T-helper 17 cell (primary cell): ENCODE results near the gene ANKS4B. TPM values are rescaled to one million over a fixed set of nuclear protein-coding genes. Genes with fewer than 3 reads are reported as not detected.
"Not testable (repeated sequence)": the region's sequence is repeated elsewhere in the genome, so short reads cannot be mapped to it uniquely, and the experiment has no call there.

Source experiments
- ATAC-seq: fragments of 150-1000 bp; cut with Tn5 transposase; 2 replicates; pipeline ENCODE4 v1.10.0; 2021; ENCODE audit warnings: mild to moderate bottlenecking, moderate library complexity
- DNase-seq, 3 donors: peaks; one replicate each; pipeline versions ENCODE4 v3.0.0 to v3.0.0-alpha.2; 2020 to 2021
- H3K9me3 ChIP-seq: one replicate; pipeline ENCODE4 v1.7.0; 2013; ENCODE audit warnings: low read length, mild to moderate bottlenecking; ENCODE audit not compliant: control insufficient read depth, poor library complexity, severe bottlenecking
- H3K27ac Mint-ChIP-seq: one replicate; pipeline ENCODE4 v1.8.0; 2022; ENCODE audit warnings: mild to moderate bottlenecking, moderate library complexity, mixed read lengths
- H3K27me3 Mint-ChIP-seq: one replicate; pipeline ENCODE4 v1.8.0; 2022; ENCODE audit warnings: mixed read lengths
- H3K36me3 Mint-ChIP-seq: one replicate; pipeline ENCODE4 v1.8.0; 2022; ENCODE audit warnings: low read depth, mixed read lengths
- H3K4me1 Mint-ChIP-seq: one replicate; pipeline ENCODE4 v1.8.0; 2022; ENCODE audit warnings: mild to moderate bottlenecking, mixed read lengths
- H3K4me3 Mint-ChIP-seq: one replicate; pipeline ENCODE4 v1.8.0; 2022; ENCODE audit warnings: mild to moderate bottlenecking, moderate library complexity, mixed read lengths
- total RNA-seq, 4 donors: library from RNA in 2 of 4; stranded (reverse) in 2 of 4; gene quantifications; one replicate each; pipeline ENCODE4 v1.2.3 and lab custom pipeline; 2022 to 2026

ANKS4B gene, protein sequence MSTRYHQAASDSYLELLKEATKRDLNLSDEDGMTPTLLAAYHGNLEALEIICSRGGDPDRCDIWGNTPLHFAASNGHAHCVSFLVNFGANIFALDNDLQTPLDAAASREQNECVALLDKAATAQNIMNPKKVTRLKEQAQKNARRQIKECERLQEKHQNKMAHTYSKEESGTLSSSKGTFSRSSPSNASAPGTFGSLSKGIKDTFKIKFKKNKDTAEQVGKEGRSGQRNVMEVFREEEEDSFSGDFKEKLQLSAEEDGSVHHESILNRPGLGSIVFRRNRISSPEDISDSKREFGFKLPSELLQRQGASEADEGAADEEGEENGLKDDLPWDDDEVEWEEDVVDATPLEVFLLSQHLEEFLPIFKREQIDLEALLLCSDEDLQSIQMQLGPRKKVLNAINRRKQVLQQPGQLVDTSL
- total RNA-seq: not detected
- total RNA-seq (lab: John Stamatoyannopoulos, UW): 0 reads per million in 2 donors

DNA sequence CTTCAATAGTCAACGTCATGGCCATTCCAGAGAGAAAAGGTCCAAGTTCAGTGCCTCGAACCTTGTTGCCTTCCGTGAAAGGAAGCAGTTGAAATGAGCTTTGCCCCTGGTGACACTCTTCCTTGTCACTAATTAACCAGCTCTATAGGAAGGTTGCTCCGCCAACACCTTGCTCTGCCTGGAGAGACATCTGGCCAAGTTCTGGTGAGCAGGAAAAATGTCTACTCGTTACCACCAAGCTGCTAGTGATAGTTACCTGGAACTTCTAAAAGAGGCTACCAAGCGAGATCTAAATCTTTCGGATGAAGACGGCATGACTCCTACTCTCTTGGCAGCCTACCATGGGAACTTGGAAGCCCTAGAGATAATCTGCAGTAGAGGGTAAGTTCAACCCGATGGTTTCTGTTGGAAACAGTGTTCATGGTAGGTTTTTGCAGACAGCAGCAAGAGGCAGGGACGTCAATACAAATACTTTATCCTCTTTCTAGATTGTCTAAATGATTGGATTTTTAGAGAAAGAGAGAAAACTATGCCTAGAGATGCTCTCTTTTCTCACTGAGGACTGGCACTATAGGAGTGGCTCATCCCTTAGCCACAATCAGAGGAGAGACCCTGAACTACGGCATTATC lies at the start of gene ANKS4B:
Gene ANKS4B, plus strand, starts transcription at position 179 of the 630 bp plus-strand sequence. Its CDS starts 39 bp downstream, at position 218.
- peaks cover 67% of the 10 kb centered on the region for H3K27me3 Mint-ChIP-seq
- ATAC-seq: no peak
- no peak within 1 kb of the TSS for H3K4me3 Mint-ChIP-seq
- no peak within 1 kb of the TSS for H3K27ac Mint-ChIP-seq
- no peaks in the 10 kb centered on the region for H3K36me3 Mint-ChIP-seq
- DNase-seq: no peak
- no peaks in the 10 kb centered on the region for H3K9me3 ChIP-seq
- H3K4me1 Mint-ChIP-seq: no peaks in the 10 kb centered on the region

DNA sequence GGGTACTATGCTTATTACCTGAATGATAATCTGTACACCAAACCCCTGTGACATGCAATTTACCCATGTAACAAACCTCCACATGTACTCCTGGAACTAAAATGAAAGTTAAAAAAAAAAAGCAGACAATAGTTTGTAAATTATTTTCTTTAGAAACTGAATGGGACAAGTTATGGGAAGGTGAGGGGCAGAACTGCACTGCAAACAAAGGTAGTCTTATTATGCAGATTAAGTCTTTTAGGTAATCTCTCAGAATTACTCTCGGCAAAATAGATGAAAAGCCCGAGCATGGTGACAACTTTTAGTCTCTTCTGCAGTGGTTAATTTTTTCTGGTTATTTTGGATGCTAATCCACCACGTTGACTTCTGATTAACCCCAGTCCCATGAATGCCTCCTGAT lies 49.5 kb upstream of the ANKS4B start:
- Mint-ChIP-seq H3K27me3 (no peaks in the 10 kb centered on the region), H3K4me3 (no peak overlapping the region), H3K36me3 (peaks cover 2% of the 10 kb centered on the region), H3K4me1 (peaks cover 3% of the 10 kb centered on the region), H3K27ac (no peak overlapping the region)
- ATAC-seq (no peak), DNase-seq (no peak)
- H3K9me3 ChIP-seq: no peaks in the 10 kb centered on the region

DNA sequence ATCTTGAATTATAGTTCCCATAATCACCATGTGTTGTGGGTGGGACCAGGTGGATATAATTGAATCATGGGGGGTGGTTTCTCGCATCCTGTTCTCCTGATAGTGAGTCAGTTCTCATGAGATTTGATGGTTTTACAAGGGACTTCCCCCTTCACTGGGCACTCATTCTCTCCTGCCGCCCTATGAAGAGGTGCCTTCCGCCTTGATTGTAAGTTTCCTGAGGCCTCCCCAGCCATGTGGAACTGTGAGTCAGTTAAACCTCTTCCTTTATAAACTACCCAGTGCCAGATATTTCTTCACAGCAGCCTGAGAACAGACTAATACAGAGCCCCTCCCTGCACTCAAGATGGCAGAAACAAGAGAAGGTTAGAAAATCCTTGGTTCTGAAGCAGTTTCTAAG lies 48.7 kb upstream of the ANKS4B start:
- Mint-ChIP-seq H3K27ac (no peak overlapping the region), H3K27me3 (no peaks in the 10 kb centered on the region), H3K4me3 (no peak overlapping the region), H3K36me3 (peaks cover 2% of the 10 kb centered on the region), H3K4me1 (peaks cover 3% of the 10 kb centered on the region)
- DNase-seq (no peak), ATAC-seq (no peak)
- no peaks in the 10 kb centered on the region for H3K9me3 ChIP-seq

DNA sequence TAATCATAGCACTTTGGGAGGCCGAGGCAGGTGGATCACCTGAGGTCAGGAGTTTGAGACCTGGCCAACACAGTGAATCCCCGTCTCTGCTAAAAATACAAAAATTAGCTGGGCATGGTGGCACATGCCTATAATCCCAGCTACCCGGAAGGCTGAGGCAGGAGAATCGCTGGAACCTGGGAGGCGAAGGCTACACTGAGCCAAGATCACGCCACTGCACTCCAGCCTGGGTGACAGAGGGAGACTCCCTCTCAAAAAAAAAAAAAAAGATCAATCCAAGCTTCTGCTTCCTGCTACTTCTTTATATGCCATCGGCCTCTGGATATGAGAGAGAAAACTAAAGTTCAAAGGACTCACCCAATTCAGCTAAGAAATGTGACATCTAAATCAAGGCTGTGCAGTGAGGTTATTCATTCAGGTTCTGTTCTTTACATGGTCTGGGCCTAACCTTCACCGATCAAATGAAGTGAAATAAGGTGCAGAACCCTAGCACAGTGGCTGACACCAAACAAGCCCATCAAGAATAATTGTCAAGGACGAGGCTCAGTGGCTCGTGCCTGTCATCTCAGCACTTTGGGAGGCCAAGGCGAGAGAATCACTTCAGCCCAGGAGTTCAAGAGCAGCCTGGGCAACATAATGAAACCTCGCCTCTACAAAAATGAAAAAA lies 47.7 kb upstream of the ANKS4B start:
- DNase-seq: no peak
- Mint-ChIP-seq H3K27ac (no peak overlapping the region), H3K36me3 (peaks cover 2% of the 10 kb centered on the region), H3K4me1 (peaks cover 3% of the 10 kb centered on the region), H3K4me3 (no peak overlapping the region), H3K27me3 (no peaks in the 10 kb centered on the region)
- no peak for ATAC-seq
- H3K9me3 ChIP-seq: no peaks in the 10 kb centered on the region

DNA sequence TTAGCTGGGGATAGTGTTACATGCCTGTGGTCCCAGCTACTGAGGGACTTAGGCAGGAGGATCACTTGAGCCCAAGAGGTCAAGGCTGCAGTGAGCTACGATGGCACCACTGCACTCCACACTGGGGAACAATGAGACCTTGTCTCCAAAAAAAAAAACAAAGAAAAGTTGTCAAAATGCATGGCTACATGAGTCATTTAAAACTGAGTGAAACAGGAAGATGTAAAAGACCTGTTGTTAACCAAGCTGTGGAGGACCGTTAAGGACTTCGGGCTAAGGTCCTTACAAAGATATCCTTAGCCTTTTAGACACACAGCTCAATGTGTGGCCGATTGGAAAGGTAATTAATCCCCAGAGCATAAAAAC lies 47.2 kb upstream of the ANKS4B start:
- H3K36me3 Mint-ChIP-seq: peaks cover 2% of the 10 kb centered on the region
- no peak for ATAC-seq
- H3K27ac Mint-ChIP-seq: no peak overlapping the region
- H3K4me3 Mint-ChIP-seq: no peak overlapping the region
- H3K9me3 ChIP-seq: no peaks in the 10 kb centered on the region
- H3K27me3 Mint-ChIP-seq: no peaks in the 10 kb centered on the region
- H3K4me1 Mint-ChIP-seq: peaks cover 3% of the 10 kb centered on the region
- no peak for DNase-seq

DNA sequence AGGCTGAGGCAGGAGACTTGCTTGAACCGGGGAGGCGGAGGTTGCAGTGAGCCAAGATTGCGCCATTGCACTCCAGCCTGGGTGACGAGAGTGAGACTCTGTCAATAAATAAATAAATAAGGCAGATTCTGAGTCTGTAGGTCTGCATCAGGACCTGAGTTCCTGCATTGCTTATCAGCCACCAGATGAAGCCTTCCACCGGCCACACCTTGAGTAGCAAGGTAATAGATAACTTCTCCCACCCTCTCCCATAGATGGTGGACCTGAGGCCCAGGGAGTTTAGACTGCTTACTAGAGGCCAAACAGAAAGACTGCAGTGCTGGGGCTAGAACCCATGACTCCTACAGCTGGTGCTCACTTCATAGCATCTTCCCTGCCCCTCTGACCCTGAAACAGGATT lies 44.2 kb upstream of the ANKS4B start:
- Mint-ChIP-seq H3K27ac (no peak overlapping the region), H3K4me3 (no peak overlapping the region), H3K36me3 (no peaks in the 10 kb centered on the region), H3K27me3 (peaks cover 15% of the 10 kb centered on the region), H3K4me1 (peaks cover 3% of the 10 kb centered on the region)
- DNase-seq (no peak), ATAC-seq (no peak)
- H3K9me3 ChIP-seq: no peaks in the 10 kb centered on the region

DNA sequence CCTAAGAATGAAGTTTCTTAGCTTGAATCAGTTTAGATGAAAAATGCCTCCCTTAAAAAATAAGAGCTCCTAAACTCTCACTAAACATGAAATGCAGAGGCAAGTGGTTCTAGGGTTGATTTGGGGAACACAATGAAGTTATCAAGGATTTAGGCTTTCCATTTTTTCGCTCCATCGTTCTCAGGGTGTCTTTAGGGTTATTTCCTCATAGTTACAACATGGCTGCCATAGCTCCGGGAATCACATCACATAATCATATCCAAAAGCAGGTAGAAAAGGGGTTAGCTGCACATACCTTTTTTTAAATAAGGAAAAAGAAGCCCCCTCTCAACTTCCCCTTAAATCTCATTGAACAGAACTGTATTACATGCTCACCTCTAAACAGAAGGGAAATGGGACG lies 43.5 kb upstream of the ANKS4B start:
- ATAC-seq (no peak), DNase-seq (no peak)
- Mint-ChIP-seq H3K27ac (no peak overlapping the region), H3K27me3 (peaks cover 22% of the 10 kb centered on the region), H3K36me3 (no peaks in the 10 kb centered on the region), H3K4me3 (no peak overlapping the region), H3K4me1 (peaks cover 3% of the 10 kb centered on the region)
- no peaks in the 10 kb centered on the region for H3K9me3 ChIP-seq

DNA sequence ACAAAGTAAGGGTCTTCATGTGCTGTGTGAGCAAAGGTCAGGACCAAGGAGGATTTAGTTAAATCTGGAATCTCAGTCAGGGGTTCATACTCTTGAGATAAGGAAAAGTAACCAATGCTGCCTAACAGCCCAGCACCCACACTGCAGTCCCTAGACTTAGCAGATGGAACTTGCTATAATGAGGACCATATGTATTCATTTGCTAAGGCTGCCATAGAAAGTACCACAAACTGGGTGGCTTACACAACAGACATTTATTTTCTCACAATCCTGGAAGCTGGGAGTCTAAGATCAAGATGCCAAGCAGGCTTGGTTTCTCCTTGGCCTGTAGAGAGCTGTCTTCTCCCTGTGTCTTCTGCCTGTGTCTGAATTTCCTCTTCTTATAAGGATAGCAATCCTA lies 42.9 kb upstream of the ANKS4B start:
- Mint-ChIP-seq H3K4me3 (no peak overlapping the region), H3K4me1 (peaks cover 3% of the 10 kb centered on the region), H3K36me3 (no peaks in the 10 kb centered on the region), H3K27me3 (peaks cover 28% of the 10 kb centered on the region), H3K27ac (no peak overlapping the region)
- DNase-seq: no peak
- ATAC-seq: no peak
- no peaks in the 10 kb centered on the region for H3K9me3 ChIP-seq

DNA sequence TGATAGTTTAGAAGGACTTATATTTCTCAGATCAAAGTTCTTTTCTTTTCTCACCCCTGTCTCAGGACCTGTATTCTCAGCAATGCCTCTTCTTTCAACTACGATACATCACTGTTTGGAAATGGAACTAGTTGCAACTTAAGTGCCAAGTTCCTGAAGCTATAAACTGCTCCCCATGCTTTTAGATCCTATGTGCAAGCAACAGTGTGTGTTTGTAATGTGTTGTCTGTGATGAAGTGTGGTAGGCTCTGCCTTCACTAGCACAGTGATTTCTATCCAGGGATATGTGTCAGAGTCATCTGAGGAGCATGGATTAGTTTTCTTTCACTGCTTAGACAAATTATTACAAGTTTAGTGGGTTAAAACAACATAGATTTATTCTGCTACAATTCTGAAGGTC lies 40.5 kb upstream of the ANKS4B start:
- H3K9me3 ChIP-seq: no peaks in the 10 kb centered on the region
- peaks cover 3% of the 10 kb centered on the region for H3K4me1 Mint-ChIP-seq
- no peaks in the 10 kb centered on the region for H3K36me3 Mint-ChIP-seq
- H3K27me3 Mint-ChIP-seq: peaks cover 36% of the 10 kb centered on the region
- ATAC-seq: no peak
- no peak overlapping the region for H3K27ac Mint-ChIP-seq
- no peak for DNase-seq
- no peak overlapping the region for H3K4me3 Mint-ChIP-seq

DNA sequence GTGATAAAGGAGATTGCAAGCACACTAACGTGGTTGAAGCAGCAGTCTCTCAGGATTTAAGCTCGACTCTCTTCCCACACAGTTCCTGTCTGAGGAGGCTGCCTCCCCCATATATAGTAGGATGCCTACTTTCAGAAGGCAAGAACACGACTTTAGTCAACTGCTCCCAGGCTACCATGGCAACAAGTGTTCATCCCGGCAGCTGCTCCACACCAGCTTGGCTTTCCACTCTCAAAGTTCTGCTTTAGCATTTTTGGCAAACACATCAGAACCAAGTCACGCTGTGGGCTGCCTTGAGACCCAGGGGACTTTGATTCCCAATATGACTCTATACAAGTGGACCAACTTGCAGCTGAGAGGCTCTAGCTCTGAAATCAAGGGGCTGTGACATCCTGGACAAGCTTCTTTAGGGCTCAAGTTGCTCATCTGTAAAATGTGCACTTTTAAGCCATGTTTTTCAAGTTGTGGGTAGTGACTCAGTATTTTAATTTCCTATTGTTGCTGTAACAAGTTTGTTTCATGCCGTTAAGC lies 38.7 kb upstream of the ANKS4B start:
- no peak overlapping the region for H3K27ac Mint-ChIP-seq
- peaks cover 44% of the 10 kb centered on the region for H3K27me3 Mint-ChIP-seq
- ATAC-seq (no peak), DNase-seq (no peak)
- no peak overlapping the region for H3K4me3 Mint-ChIP-seq
- H3K36me3 Mint-ChIP-seq: no peaks in the 10 kb centered on the region
- H3K4me1 Mint-ChIP-seq: no peaks in the 10 kb centered on the region
- peaks cover 2% of the 10 kb centered on the region for H3K9me3 ChIP-seq

DNA sequence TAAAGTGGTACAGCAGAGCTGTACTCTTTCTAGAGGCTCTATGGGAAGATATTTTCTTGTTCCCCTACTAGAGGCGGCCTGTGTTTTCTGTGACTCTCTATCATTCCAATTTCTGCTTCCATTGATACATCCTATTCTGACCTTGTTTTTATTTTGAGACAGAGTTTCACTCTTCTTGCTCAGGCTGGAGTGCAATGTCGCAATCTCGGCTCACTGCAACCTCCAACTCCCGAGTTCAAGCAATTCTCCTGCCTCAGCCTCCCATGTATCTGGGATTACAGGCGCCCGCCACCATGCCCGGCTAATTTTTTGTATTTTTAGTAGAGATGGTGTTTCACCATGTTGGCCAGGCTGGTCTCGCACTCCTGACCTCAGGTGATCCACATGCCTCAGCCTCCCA lies 38.2 kb upstream of the ANKS4B start:
- H3K9me3 ChIP-seq, H3K4me1 Mint-ChIP-seq, H3K4me3 Mint-ChIP-seq, H3K36me3 Mint-ChIP-seq, DNase-seq, ATAC-seq, H3K27ac Mint-ChIP-seq: not testable (repeated sequence)
- peaks cover 47% of the 10 kb centered on the region for H3K27me3 Mint-ChIP-seq

DNA sequence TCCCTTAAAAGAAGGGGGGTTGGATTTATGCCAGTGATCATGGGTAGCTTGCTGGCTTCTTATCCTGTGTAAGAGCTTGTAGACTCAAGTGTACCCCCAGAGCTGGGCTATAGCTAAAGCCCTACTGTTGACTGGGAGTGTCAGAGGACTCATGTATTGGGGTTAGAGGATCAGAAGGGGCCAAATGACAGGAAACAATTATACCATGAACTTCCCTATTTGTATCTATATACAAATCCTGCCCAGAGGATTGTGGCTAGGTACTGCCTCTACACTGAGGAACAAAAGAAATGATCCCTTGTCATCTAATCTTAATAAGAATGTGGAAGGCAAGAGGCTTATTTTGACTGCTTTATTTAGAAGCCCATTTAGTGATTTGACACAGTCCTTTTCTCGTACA lies 36.4 kb upstream of the ANKS4B start:
- DNase-seq: no peak
- H3K27me3 Mint-ChIP-seq: peaks cover 65% of the 10 kb centered on the region
- no peak overlapping the region for H3K27ac Mint-ChIP-seq
- peaks cover 2% of the 10 kb centered on the region for H3K9me3 ChIP-seq
- ATAC-seq: no peak
- no peak overlapping the region for H3K4me3 Mint-ChIP-seq
- H3K4me1 Mint-ChIP-seq: no peaks in the 10 kb centered on the region
- no peaks in the 10 kb centered on the region for H3K36me3 Mint-ChIP-seq

DNA sequence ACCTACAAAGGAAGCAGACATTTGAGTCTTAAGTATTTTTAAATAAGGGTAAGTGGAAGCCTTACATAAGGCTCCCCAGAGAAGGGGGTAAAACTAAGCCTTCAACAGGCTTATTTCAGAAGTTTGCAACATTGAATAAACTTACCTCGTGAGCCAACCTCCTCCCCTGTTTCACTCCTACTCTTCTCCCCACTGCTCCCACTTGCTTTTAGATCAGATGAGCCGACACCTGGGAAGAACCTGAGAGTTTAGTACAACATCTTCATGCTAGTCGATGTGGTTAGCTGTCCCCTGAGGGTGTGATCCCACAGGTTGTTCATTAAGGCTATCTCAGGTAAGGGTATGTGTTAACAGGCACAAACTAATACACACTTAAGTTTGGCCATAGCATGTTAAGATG lies 35.9 kb upstream of the ANKS4B start:
- H3K9me3 ChIP-seq: peaks cover 2% of the 10 kb centered on the region
- H3K27ac Mint-ChIP-seq: no peak overlapping the region
- H3K36me3 Mint-ChIP-seq: no peaks in the 10 kb centered on the region
- H3K4me3 Mint-ChIP-seq: no peak overlapping the region
- DNase-seq: no peak
- peaks cover 69% of the 10 kb centered on the region for H3K27me3 Mint-ChIP-seq
- H3K4me1 Mint-ChIP-seq: no peaks in the 10 kb centered on the region
- no peak for ATAC-seq
